A549 (cell line): ENCODE measurements around the gene ELP5. TPM values are rescaled to one million over a fixed set of nuclear protein-coding genes. Genes with fewer than 3 reads are reported as not detected.

Experiments
- ATAC-seq, 2 experiments: fragments of 200-7000 bp in 1 of 2; fragments of >200 bp in 1 of 2; cut with Nextera tagmentation in 1 of 2; cut with Tn5 transposase in 1 of 2; 3 replicates each; pipeline versions ENCODE4 v1.8.0 to v1.9.1; 2018 to 2020; ENCODE audit warnings: mild to moderate bottlenecking in 1 of 2, moderate library complexity in 1 of 2
- CTCF ChIA-PET: fragments of 300-600 bp; sonication (Branson Sonifier 250); formaldehyde crosslinking; extraction: SDS; loops from one replicate; lab custom pipeline; 2021; ENCODE audit warnings: antibody characterized with exemption, inconsistent platforms; lab: Yijun Ruan, JAX
- POLR2A ChIA-PET: fragments of 350-600 bp; formaldehyde crosslinking; extraction: SDS; loops from one replicate; lab custom pipeline; 2021; ENCODE audit warnings: antibody characterized with exemption, inconsistent platforms; lab: Yijun Ruan, JAX
- DNase-seq, 2 experiments: peaks; one replicate each; pipeline versions ENCODE4 v3.0.0 to v3.0.0-alpha.2; 2011 to 2016; ENCODE audit warnings: low read depth in 1 of 2, low spot score in 1 of 2
- FAIRE-seq: peaks from 2 replicates; lab custom pipeline; 2011; peaks lifted over from hg19 to GRCh38; lab: Jason Lieb, UNC
- H3K27ac ChIP-seq, 2 experiments: fragments of >200 bp; sonication (Bioruptor Twin); formaldehyde crosslinking; 3 replicates each; pipeline ENCODE4 v1.5.1; 2016 to 2017
- H3K4me1 ChIP-seq: fragments of >200 bp; sonication (Bioruptor Twin); formaldehyde crosslinking; 3 replicates; pipeline ENCODE4 v1.6.1; 2016
- H3K4me2 ChIP-seq: fragments of >200 bp; sonication (Bioruptor Twin); formaldehyde crosslinking; 3 replicates; pipeline ENCODE4 v1.6.1; 2016
- H3K4me3 ChIP-seq: fragments of >200 bp; sonication (Bioruptor Twin); formaldehyde crosslinking; 3 replicates; pipeline ENCODE4 v1.5.1; 2016
- H3K9me3 ChIP-seq: fragments of >200 bp; sonication (Bioruptor Twin); formaldehyde crosslinking; 3 replicates; pipeline ENCODE4 v1.6.1; 2016
- CBX8 ChIP-seq: fragments of 200-600 bp; sonication (generic); IDR thresholded peaks from 2 replicates; pipeline ENCODE4 v1.6.1; 2016
- CEBPB ChIP-seq, 2 experiments: fragments of >200 bp in 1 of 2; sonication (Bioruptor Twin) in 1 of 2; formaldehyde crosslinking in 1 of 2; IDR thresholded peaks; 2 replicates each; pipeline ENCODE4 v1.6.1; 2012 to 2016
- CHD4 ChIP-seq: fragments of 200-600 bp; sonication (generic); IDR thresholded peaks from 2 replicates; pipeline ENCODE4 v1.6.1; 2016; ENCODE audit warnings: antibody characterized with exemption, mild to moderate bottlenecking, borderline replicate concordance
- FOSL2 ChIP-seq, 2 experiments: fragments of 450-650 bp in 1 of 2; fragments of >200 bp in 1 of 2; sonication (Bioruptor Twin) in 1 of 2; formaldehyde crosslinking; IDR thresholded peaks; 2 replicates each; pipeline versions ENCODE4 v1.5.0 to v1.6.1; 2016 to 2020; ENCODE audit warnings: mild to moderate bottlenecking in 1 of 2, moderate library complexity in 1 of 2
- HOXA7 ChIP-seq: fragments of 250-450 bp; sonication (Bioruptor Pico); IDR thresholded peaks from 2 replicates; pipeline ENCODE4 v1.5.0; 2020; ENCODE audit warnings: mild to moderate bottlenecking, moderate library complexity
- HOXB5 ChIP-seq: fragments of 250-450 bp; sonication (Bioruptor Pico); IDR thresholded peaks from 2 replicates; pipeline ENCODE4 v1.5.0; 2020; ENCODE audit warnings: mild to moderate bottlenecking, moderate library complexity
- JUN ChIP-seq, 2 experiments: fragments of >200 bp; sonication (Bioruptor Twin); formaldehyde crosslinking; IDR thresholded peaks; 2 replicates in 1 of 2; 3 replicates in 1 of 2; pipeline ENCODE4 v1.6.1; 2016 to 2017
- MAFK ChIP-seq: fragments of 450-650 bp; IDR thresholded peaks from 2 replicates; pipeline ENCODE4 v1.6.1; 2014; ENCODE audit not compliant: partially characterized antibody
- MAZ ChIP-seq: fragments of 150-350 bp; IDR thresholded peaks from 2 replicates; pipeline ENCODE4 v1.6.1; 2014; ENCODE audit warnings: antibody characterized with exemption, low read depth, low read length, borderline replicate concordance
- RAD21 ChIP-seq, 2 experiments: fragments of >200 bp in 1 of 2; sonication (Bioruptor Twin) in 1 of 2; formaldehyde crosslinking in 1 of 2; IDR thresholded peaks in 1 of 2; conservative IDR thresholded peaks in 1 of 2; 2 replicates in 1 of 2; 3 replicates in 1 of 2; pipeline ENCODE4 v1.6.1; 2012 to 2018; ENCODE audit warnings: inconsistent platforms in 1 of 2
- RNF2 ChIP-seq: fragments of 200-600 bp; sonication (generic); IDR thresholded peaks from 2 replicates; pipeline ENCODE4 v1.6.1; 2016; ENCODE audit warnings: low read depth, mild to moderate bottlenecking, antibody characterized with exemption, moderate library complexity, borderline replicate concordance
- SREBF2 ChIP-seq: fragments of 450-650 bp; IDR thresholded peaks from 2 replicates; pipeline ENCODE4 v1.6.1; 2014; ENCODE audit warnings: mild to moderate bottlenecking, moderate library complexity
- TFCP2L1 ChIP-seq: fragments of 250-450 bp; sonication (Bioruptor Pico); IDR thresholded peaks from 2 replicates; pipeline ENCODE4 v1.5.0; 2021; ENCODE audit warnings: mild to moderate bottlenecking
- ZC3H11A ChIP-seq: fragments of 450-650 bp; IDR thresholded peaks from 2 replicates; pipeline ENCODE4 v1.6.1; 2014; ENCODE audit warnings: antibody characterized with exemption, mild to moderate bottlenecking
- ZFP36 ChIP-seq: fragments of 450-650 bp; IDR thresholded peaks from 2 replicates; pipeline ENCODE4 v1.6.1; 2014; ENCODE audit warnings: borderline replicate concordance; ENCODE audit not compliant: partially characterized antibody
- WGBS: methylation state at CpG from one replicate; pipeline ENCODE4 v1.1.6; 2017; ENCODE audit errors: missing lambda C conversion rate; 5-methylcytosine and 5-hydroxymethylcytosine counted together
- polyA plus RNA-seq, 4 experiments: library from polyadenylated mRNA; depleted of rRNA in 3 of 4; stranded (reverse); fragments of >200 nt; fragmentation: RNase III in 1 of 4; extraction: RNeasy Plus Mini Kit Qiagen cat#74134 plus additional on column Dnase treatment in 1 of 4; gene quantifications; 2 replicates in 3 of 4; 3 replicates in 1 of 4; pipeline ENCODE4 v1.2.3, GENCODE V29; 2011 to 2017
- TF ChIP-seq, protein P1 (sequence below): fragments of 250-450 bp; sonication (Bioruptor Pico); IDR thresholded peaks from 2 replicates; pipeline ENCODE4 v1.5.0; 2021; ENCODE audit warnings: mild to moderate bottlenecking, moderate library complexity, borderline replicate concordance
- TF ChIP-seq, protein P2 (sequence below): fragments of 450-650 bp; IDR thresholded peaks from 2 replicates; pipeline ENCODE4 v1.6.1; 2014; ENCODE audit warnings: antibody characterized with exemption
- TF ChIP-seq, protein P3 (sequence below): fragments of 150-350 bp; IDR thresholded peaks from 2 replicates; pipeline ENCODE4 v1.6.1; 2014; ENCODE audit warnings: low read depth, mild to moderate bottlenecking, low read length
- TF ChIP-seq, protein P4 (sequence below): IDR thresholded peaks from 2 replicates; pipeline ENCODE4 v1.6.1; 2012; ENCODE audit warnings: low read depth, borderline replicate concordance
- TF ChIP-seq, protein P5 (sequence below): fragments of 200-600 bp; sonication (generic); IDR thresholded peaks from 2 replicates; pipeline ENCODE4 v1.6.1; 2016; ENCODE audit warnings: antibody characterized with exemption, mild to moderate bottlenecking, moderate library complexity

Gene ELP5
- polyA plus RNA-seq, 2 of the 4 experiments (the other 2 are of a cell fraction) = 92.1 to 133 TPM

- no peak overlapping the region for H3K27ac ChIP-seq
- no peaks in the 10 kb centered on the region for H3K9me3 ChIP-seq
- ATAC-seq (no peak), FAIRE-seq (no peak), DNase-seq (no peak)
- TF ChIP-seq CHD4 (no peak), CEBPB (IDR thresholded peaks at IDR 0.05) (no peak), SREBF2 (no peak), MAZ (no peak), TFCP2L1 (CRISPR knock-in tag) (no peak), MAFK (no peak)
- TF ChIP-seq, protein P1, sequence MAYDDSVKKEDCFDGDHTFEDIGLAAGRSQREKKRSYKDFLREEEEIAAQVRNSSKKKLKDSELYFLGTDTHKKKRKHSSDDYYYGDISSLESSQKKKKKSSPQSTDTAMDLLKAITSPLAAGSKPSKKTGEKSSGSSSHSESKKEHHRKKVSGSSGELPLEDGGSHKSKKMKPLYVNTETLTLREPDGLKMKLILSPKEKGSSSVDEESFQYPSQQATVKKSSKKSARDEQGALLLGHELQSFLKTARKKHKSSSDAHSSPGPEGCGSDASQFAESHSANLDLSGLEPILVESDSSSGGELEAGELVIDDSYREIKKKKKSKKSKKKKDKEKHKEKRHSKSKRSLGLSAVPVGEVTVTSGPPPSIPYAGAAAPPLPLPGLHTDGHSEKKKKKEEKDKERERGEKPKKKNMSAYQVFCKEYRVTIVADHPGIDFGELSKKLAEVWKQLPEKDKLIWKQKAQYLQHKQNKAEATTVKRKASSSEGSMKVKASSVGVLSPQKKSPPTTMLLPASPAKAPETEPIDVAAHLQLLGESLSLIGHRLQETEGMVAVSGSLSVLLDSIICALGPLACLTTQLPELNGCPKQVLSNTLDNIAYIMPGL (CRISPR knock-in tag) = no peak
- ChIA-PET CTCF (interaction anchor here (0.6 to 5.3 kb wide), 5 partner anchors 20 to 155 kb away, joined by 3 to 20 read pairs (median 5); no protein-coding TSS in a partner anchor), POLR2A (no interaction called here)
- H3K4me1 ChIP-seq = peaks cover 12% of the 10 kb centered on the region
- WGBS = 87% methylated on average over 21 of the region's 24 CpGs
- no peak overlapping the region for H3K4me3 ChIP-seq
- H3K4me2 ChIP-seq = no peak overlapping the region
These were observed 44.7 kb upstream of the ELP5 start for GRCh38 chr17:7207120-7208001.

DNA sequence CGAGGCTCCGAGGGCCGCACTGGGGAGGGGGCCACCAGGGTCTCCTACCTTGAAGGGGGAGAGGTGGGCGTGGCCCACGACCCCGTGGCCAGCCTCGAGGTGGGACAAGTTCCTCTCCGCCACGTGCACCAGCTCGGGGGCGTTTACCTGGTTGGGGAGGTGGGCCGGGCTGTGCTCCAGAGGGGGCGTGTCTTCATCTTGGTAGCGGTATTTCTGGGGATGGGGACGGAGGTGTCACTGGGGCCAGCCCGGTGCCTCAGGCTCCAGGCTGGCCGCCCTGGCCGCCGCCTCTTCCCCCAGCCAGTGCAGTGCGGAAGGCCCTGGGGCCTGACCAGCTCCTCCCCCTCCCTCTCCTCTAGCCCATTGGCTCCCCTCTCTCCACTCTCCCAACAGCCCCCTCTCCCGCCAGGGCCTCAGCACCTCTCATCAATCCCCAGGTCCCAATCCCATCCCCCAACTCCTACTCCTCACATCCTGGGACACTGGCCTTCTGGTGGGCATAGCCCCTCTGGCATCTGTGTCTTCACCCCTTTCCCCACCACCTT, 43.9 kb upstream of the ELP5 start:
- CTCF ChIA-PET = interaction anchor here (1.0 to 5.3 kb wide), 6 partner anchors 8 to 156 kb away, joined by 3 to 20 read pairs (median 8); partner anchors contain the start of genes ACADVL and DLG4
- no peak for ATAC-seq
- H3K9me3 ChIP-seq = no peaks in the 10 kb centered on the region
- H3K4me1 ChIP-seq = peaks cover 12% of the 10 kb centered on the region
- 79% methylated on average over 18 of the region's 21 CpGs for WGBS
- FAIRE-seq = no peak
- H3K4me3 ChIP-seq = no peak overlapping the region
- TF ChIP-seq HOXB5 = no peak
- TF ChIP-seq, protein P2, sequence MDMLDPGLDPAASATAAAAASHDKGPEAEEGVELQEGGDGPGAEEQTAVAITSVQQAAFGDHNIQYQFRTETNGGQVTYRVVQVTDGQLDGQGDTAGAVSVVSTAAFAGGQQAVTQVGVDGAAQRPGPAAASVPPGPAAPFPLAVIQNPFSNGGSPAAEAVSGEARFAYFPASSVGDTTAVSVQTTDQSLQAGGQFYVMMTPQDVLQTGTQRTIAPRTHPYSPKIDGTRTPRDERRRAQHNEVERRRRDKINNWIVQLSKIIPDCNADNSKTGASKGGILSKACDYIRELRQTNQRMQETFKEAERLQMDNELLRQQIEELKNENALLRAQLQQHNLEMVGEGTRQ = no peak
- no peak for TF ChIP-seq ZFP36
- no peak for TF ChIP-seq CBX8
- TF ChIP-seq MAZ = no peak
- no peak for TF ChIP-seq JUN (IDR thresholded peaks at IDR 0.05)
- TF ChIP-seq, protein P3, sequence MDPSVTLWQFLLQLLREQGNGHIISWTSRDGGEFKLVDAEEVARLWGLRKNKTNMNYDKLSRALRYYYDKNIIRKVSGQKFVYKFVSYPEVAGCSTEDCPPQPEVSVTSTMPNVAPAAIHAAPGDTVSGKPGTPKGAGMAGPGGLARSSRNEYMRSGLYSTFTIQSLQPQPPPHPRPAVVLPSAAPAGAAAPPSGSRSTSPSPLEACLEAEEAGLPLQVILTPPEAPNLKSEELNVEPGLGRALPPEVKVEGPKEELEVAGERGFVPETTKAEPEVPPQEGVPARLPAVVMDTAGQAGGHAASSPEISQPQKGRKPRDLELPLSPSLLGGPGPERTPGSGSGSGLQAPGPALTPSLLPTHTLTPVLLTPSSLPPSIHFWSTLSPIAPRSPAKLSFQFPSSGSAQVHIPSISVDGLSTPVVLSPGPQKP = no peak
- TF ChIP-seq FOSL2 (IDR thresholded peaks at IDR 0.05) = no peak
- no peak for TF ChIP-seq FOSL2 (CRISPR knock-in tag; IDR thresholded peaks at IDR 0.05)
- no peak for TF ChIP-seq HOXA7 (CRISPR knock-in tag)
- TF ChIP-seq, protein P4, sequence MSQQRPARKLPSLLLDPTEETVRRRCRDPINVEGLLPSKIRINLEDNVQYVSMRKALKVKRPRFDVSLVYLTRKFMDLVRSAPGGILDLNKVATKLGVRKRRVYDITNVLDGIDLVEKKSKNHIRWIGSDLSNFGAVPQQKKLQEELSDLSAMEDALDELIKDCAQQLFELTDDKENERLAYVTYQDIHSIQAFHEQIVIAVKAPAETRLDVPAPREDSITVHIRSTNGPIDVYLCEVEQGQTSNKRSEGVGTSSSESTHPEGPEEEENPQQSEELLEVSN = no peak
- no peak for TF ChIP-seq RNF2
- no peak for TF ChIP-seq ZC3H11A
- TF ChIP-seq, protein P5, sequence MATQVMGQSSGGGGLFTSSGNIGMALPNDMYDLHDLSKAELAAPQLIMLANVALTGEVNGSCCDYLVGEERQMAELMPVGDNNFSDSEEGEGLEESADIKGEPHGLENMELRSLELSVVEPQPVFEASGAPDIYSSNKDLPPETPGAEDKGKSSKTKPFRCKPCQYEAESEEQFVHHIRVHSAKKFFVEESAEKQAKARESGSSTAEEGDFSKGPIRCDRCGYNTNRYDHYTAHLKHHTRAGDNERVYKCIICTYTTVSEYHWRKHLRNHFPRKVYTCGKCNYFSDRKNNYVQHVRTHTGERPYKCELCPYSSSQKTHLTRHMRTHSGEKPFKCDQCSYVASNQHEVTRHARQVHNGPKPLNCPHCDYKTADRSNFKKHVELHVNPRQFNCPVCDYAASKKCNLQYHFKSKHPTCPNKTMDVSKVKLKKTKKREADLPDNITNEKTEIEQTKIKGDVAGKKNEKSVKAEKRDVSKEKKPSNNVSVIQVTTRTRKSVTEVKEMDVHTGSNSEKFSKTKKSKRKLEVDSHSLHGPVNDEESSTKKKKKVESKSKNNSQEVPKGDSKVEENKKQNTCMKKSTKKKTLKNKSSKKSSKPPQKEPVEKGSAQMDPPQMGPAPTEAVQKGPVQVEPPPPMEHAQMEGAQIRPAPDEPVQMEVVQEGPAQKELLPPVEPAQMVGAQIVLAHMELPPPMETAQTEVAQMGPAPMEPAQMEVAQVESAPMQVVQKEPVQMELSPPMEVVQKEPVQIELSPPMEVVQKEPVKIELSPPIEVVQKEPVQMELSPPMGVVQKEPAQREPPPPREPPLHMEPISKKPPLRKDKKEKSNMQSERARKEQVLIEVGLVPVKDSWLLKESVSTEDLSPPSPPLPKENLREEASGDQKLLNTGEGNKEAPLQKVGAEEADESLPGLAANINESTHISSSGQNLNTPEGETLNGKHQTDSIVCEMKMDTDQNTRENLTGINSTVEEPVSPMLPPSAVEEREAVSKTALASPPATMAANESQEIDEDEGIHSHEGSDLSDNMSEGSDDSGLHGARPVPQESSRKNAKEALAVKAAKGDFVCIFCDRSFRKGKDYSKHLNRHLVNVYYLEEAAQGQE = no peak
- no peak for TF ChIP-seq RAD21 (conservative IDR thresholded peaks at IDR 0.05 in 1 of 2, IDR thresholded peaks at IDR 0.05 in 1 of 2)
- H3K27ac ChIP-seq = no peak overlapping the region
- no peak for DNase-seq
- POLR2A ChIA-PET = no interaction called here
- no peak overlapping the region for H3K4me2 ChIP-seq
